Activated T-helper 2 cell treated with anti-CD3 and anti-CD28 coated beads, Interferon-gamma antibody, Interleukin-2, Interleukin-4, amounts not matched to agents 10 μg/mL and 5 μg/mL and 100 μg/mL, durations not matched to agents 14 hours and 24 hours and 36 hours (primary cell): Measurements from ENCODE around the gene ATRN. TPM values are rescaled to one million over a fixed set of nuclear protein-coding genes. Genes with fewer than 3 reads are reported as not detected.

Source experiments
- DNase-seq: peaks from one replicate; pipeline ENCODE4 v3.0.0; 2021; ENCODE audit warnings: low spot score
- H3K27ac Mint-ChIP-seq: one replicate; pipeline ENCODE4 v1.8.0; 2021; ENCODE audit warnings: mixed read lengths
- H3K27me3 Mint-ChIP-seq: one replicate; pipeline ENCODE4 v1.8.0; 2021; ENCODE audit warnings: low read depth, mixed read lengths
- H3K36me3 Mint-ChIP-seq: one replicate; pipeline ENCODE4 v1.8.0; 2021; ENCODE audit warnings: low read depth, mixed read lengths
- H3K4me1 Mint-ChIP-seq: one replicate; pipeline ENCODE4 v1.8.0; 2021; ENCODE audit warnings: low read depth, mixed read lengths
- H3K4me3 Mint-ChIP-seq: one replicate; pipeline ENCODE4 v1.8.0; 2021; ENCODE audit warnings: low read depth, mild to moderate bottlenecking, moderate library complexity, mixed read lengths
- H3K9me3 Mint-ChIP-seq: one replicate; pipeline ENCODE4 v1.8.0; 2021; ENCODE audit warnings: mixed read lengths
- intact Hi-C: fragments of 100-400 bp; cut with micrococcal nuclease; formaldehyde crosslinking; loops from one replicate; pipeline ENCODE4 v1.15.1; 2023
- total RNA-seq: library from RNA; stranded (reverse); gene quantifications from 2 replicates; pipeline ENCODE4 v1.2.3, GENCODE V29; 2022

The ATRN gene
- total RNA-seq, 1 donor from 2014 or later: 11.5 TPM

GRCh38 chr20:3691306-3691705 is 220.5 kb downstream of the ATRN start:
- Mint-ChIP-seq H3K4me1 (no peaks in the 10 kb centered on the region), H3K27me3 (peaks cover 9% of the 10 kb centered on the region), H3K4me3 (no peak overlapping the region), H3K27ac (no peak overlapping the region), H3K9me3 (no peaks in the 10 kb centered on the region), H3K36me3 (no peaks in the 10 kb centered on the region)
- intact Hi-C loops: no loop called here
- DNase-seq: no peak

DNA sequence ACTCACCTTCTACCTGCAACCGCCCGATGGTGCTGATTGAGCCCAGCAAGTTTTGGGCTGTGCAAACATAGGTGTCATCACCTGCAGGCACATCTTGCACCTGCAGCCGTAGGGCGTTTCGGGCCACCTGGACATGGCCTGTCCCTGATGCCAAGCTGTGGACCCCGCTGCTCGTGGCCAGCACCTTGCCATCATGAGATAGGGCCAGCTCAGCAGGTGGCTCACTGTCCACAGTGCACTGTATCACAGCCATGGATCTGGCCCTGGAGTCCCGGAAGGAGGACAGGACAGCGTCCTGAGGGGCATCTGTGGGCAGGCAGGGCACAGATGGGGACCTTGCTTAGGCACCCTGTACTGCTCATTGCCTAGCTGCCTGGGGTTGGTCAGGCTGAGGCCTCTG is 221.1 kb downstream of the ATRN start:
- Mint-ChIP-seq H3K36me3 (no peaks in the 10 kb centered on the region), H3K9me3 (no peaks in the 10 kb centered on the region), H3K4me1 (no peaks in the 10 kb centered on the region), H3K4me3 (no peak overlapping the region), H3K27me3 (peaks cover 6% of the 10 kb centered on the region), H3K27ac (no peak overlapping the region)
- DNase-seq: no peak
- intact Hi-C loops: no loop called here

GRCh38 chr20:3692706-3693294 is 222.0 kb downstream of the ATRN start:
- no peaks in the 10 kb centered on the region for H3K36me3 Mint-ChIP-seq
- H3K27me3 Mint-ChIP-seq: peaks cover 4% of the 10 kb centered on the region
- no peaks in the 10 kb centered on the region for H3K9me3 Mint-ChIP-seq
- intact Hi-C loops: no loop called here
- DNase-seq: no peak
- H3K27ac Mint-ChIP-seq: no peak overlapping the region
- H3K4me1 Mint-ChIP-seq: no peaks in the 10 kb centered on the region
- H3K4me3 Mint-ChIP-seq: no peak overlapping the region

DNA sequence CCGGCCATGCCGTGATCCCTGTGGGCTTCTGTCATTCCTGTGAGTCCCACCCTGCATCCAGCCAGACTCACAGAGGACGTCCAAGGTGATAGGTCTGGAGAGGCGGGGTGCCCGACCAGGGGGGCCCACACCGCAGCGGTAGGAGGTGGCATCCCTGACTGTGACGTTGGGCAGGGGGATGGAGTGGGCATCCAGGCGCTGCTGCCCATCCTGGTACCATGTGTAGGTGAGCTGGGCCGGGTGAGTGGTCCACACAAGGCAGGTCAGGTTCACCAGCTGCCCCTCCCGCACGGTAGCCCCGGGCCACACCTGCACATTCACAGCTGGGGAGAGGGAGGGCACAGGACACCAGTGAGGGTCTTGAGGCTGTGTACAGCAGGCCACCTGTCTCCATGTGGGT is 222.6 kb downstream of the ATRN start:
- H3K4me1 Mint-ChIP-seq: no peaks in the 10 kb centered on the region
- H3K4me3 Mint-ChIP-seq: no peak overlapping the region
- no peaks in the 10 kb centered on the region for H3K27me3 Mint-ChIP-seq
- H3K27ac Mint-ChIP-seq: no peak overlapping the region
- no peaks in the 10 kb centered on the region for H3K9me3 Mint-ChIP-seq
- no peak for DNase-seq
- H3K36me3 Mint-ChIP-seq: no peaks in the 10 kb centered on the region
- intact Hi-C loops: no loop called here

DNA sequence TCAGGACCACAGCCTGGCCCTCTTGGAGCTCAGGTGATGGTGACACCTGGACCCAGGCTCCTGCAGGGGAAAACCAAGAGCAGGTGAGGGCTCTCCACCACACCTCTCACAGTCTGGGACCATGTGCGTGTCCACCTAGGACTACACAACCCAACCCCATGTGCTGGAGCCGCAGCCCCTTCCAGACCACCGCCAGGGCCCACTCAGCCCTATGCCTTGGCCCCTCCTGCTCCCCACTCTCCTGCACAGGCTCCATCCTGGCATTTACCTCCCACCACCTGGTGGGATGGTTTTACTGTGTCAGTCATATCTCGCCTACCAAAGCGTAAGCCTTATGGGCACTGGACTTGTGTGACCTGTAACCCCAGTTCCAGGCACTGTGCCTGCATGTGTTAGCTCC is 224.0 kb downstream of the ATRN start:
- DNase-seq: no peak
- Mint-ChIP-seq H3K4me1 (no peaks in the 10 kb centered on the region), H3K4me3 (no peak overlapping the region), H3K27me3 (no peaks in the 10 kb centered on the region), H3K27ac (no peak overlapping the region), H3K9me3 (no peaks in the 10 kb centered on the region), H3K36me3 (no peaks in the 10 kb centered on the region)
- intact Hi-C loops: no loop called here

DNA sequence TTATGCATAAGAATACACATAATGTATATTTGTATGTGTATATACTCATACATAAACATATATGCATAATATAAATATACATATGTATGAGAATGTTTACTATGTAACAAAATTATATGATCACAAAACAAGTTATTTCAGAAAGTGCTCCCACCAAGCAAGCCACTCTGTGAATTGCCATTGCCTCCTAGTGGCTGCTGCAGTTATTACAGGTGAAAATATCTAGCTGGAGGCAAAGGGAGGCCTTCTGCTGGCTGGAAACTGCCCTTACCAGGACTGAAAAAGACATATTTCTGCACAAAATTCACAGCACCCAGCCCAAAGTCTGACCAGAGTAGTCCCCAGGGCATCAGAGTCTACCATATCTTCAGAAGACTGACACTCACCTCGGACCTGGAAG is 225.4 kb downstream of the ATRN start:
- no peaks in the 10 kb centered on the region for H3K27me3 Mint-ChIP-seq
- no peak overlapping the region for H3K4me3 Mint-ChIP-seq
- intact Hi-C loops: no loop called here
- H3K36me3 Mint-ChIP-seq: no peaks in the 10 kb centered on the region
- no peak for DNase-seq
- no peaks in the 10 kb centered on the region for H3K9me3 Mint-ChIP-seq
- H3K4me1 Mint-ChIP-seq: no peaks in the 10 kb centered on the region
- no peak overlapping the region for H3K27ac Mint-ChIP-seq

- Mint-ChIP-seq H3K9me3 (no peaks in the 10 kb centered on the region), H3K36me3 (no peaks in the 10 kb centered on the region), H3K4me1 (no peaks in the 10 kb centered on the region), H3K27me3 (no peaks in the 10 kb centered on the region), H3K4me3 (no peak overlapping the region), H3K27ac (no peak overlapping the region)
- intact Hi-C loops: no loop called here
- no peak for DNase-seq
Observed at GRCh38 chr20:3696745-3697587, 226.1 kb downstream of the ATRN start.

GRCh38 chr20:3697588-3698305 is 226.9 kb downstream of the ATRN start:
- Mint-ChIP-seq H3K4me3 (no peak overlapping the region), H3K27me3 (no peaks in the 10 kb centered on the region), H3K9me3 (no peaks in the 10 kb centered on the region), H3K4me1 (no peaks in the 10 kb centered on the region), H3K27ac (no peak overlapping the region), H3K36me3 (no peaks in the 10 kb centered on the region)
- intact Hi-C loops: no loop called here
- DNase-seq: no peak

DNA sequence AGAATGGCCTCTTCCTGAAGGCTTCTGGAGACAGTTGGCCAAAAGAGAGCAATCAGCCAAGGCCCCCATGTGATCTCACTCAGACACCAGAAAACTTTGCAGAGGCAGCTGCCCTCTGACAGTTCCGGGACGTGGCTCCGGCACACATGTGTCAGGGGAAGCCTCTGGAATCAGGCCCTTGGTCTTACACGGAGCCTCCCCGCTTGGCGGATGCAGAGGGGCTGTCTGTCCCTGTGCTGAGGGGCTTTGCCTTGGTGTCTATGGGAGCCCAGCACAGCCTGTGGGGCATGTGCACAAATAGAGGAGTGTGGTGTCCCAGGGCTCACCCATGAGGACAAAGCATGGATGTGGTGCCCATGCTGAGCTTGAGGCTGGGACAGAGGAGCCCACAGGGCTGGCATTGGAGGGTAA is 227.8 kb downstream of the ATRN start:
- no peaks in the 10 kb centered on the region for H3K4me1 Mint-ChIP-seq
- H3K4me3 Mint-ChIP-seq: no peak overlapping the region
- no peaks in the 10 kb centered on the region for H3K9me3 Mint-ChIP-seq
- intact Hi-C loops: no loop called here
- H3K36me3 Mint-ChIP-seq: no peaks in the 10 kb centered on the region
- H3K27me3 Mint-ChIP-seq: no peaks in the 10 kb centered on the region
- no peak for DNase-seq
- H3K27ac Mint-ChIP-seq: no peak overlapping the region

DNA sequence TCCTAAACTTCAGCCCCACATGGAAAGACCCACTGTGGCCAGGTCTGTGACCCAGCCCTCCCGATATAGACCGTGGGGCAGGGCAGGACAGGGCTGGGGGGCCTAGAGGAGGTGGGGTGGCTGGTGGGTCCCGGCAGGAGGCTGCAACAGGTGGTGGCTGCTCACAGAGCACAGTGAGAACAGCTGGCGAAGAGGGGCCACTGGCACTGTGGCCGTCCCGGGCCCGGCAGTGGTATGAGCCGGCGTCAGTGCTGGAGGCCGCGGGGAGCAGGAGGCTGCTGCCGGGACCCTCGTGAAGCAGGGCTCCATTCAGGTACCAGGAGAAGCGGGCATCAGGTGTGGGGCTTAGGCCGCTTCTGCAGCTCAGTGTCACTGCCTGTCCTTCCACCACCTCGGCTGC is 228.2 kb downstream of the ATRN start:
- Mint-ChIP-seq H3K9me3 (no peaks in the 10 kb centered on the region), H3K27me3 (no peaks in the 10 kb centered on the region), H3K4me1 (no peaks in the 10 kb centered on the region), H3K36me3 (no peaks in the 10 kb centered on the region), H3K27ac (no peak overlapping the region), H3K4me3 (no peak overlapping the region)
- intact Hi-C loops: no loop called here
- DNase-seq: no peak

Other genes with a start within 250 kb of the ATRN start
- 1.6 and 2.5 TPM in 2 replicates for gene SLC4A11, start 231.8 kb upstream of the ATRN start, total RNA-seq
- 2.0 and 2.3 TPM in 2 replicates for gene DNAAF9, start 63.3 kb upstream of the ATRN start, total RNA-seq
- gene GFRA4, start 192.4 kb downstream of the ATRN start, total RNA-seq: not detected in 2 replicates
- not detected in 2 replicates for gene ADAM33, start 211.0 kb downstream of the ATRN start, total RNA-seq
- not detected in 2 replicates for gene SIGLEC1, start 241.6 kb downstream of the ATRN start, total RNA-seq